K562 (cell line): ENCODE data around the gene BUB3. TPM values are rescaled to one million over a fixed set of nuclear protein-coding genes. Genes with fewer than 3 reads are reported as not detected.

Experiments
- ZNF3 ChIP-seq: fragments of 250-450 bp; sonication (Bioruptor Pico); IDR thresholded peaks from 2 replicates; pipeline ENCODE4 v1.5.0; 2021; ENCODE audit warnings: mild to moderate bottlenecking, moderate library complexity
- ZNF778 ChIP-seq: fragments of 450-650 bp; formaldehyde crosslinking; IDR thresholded peaks from 2 replicates; pipeline ENCODE4 v1.4.0; 2020; ENCODE audit warnings: mild to moderate bottlenecking, moderate library complexity
- polyA plus RNA-seq, 8 experiments: library from polyadenylated mRNA; depleted of rRNA in 4 of 8; stranded (reverse) in 5 of 8; unstranded in 3 of 8; fragments of >200 nt; fragmentation: Nextera tagmentation in 2 of 8; fragmentation: Illumina TruSeq in 1 of 8; extraction: Ambion mirVana in 2 of 8; extraction: Trizol in 1 of 8; gene quantifications; 2 replicates each; pipeline versions ENCODE4 v1.2.1 to v1.2.3, GENCODE V29; 2011 to 2014; ENCODE audit warnings: inconsistent platforms in 1 of 8, missing spikeins in 1 of 8
- total RNA-seq, 7 experiments: library from RNA; depleted of rRNA in 6 of 7; stranded (reverse); fragments of >200 nt in 6 of 7; fragmentation: Illumina TruSeq in 2 of 7; extraction: Trizol in 2 of 7; gene quantifications; 2 replicates each; pipeline versions ENCODE4 v1.2.1 to v1.2.3, GENCODE V29; 2011 to 2021; ENCODE audit warnings: low replicate concordance in 1 of 7
- TF ChIP-seq, protein P1 (sequence below): fragments of 450-650 bp; formaldehyde crosslinking; IDR thresholded peaks from 2 replicates; pipeline ENCODE4 v1.4.0; 2022; ENCODE audit warnings: missing genetic modification characterization
- TF ChIP-seq, protein P2 (sequence below), 2 experiments: fragments of 450-650 bp; formaldehyde crosslinking in 1 of 2; IDR thresholded peaks; 2 replicates each; pipeline versions ENCODE4 v1.4.0 to v1.6.1; 2014 to 2020; ENCODE audit warnings: mild to moderate bottlenecking in 2 of 2, borderline replicate concordance in 1 of 2, low read depth in 1 of 2
- TF ChIP-seq, protein P3 (sequence below): fragments of 450-650 bp; IDR thresholded peaks from 2 replicates; pipeline ENCODE4 v1.6.1; 2017; ENCODE audit warnings: antibody characterized with exemption

The BUB3 gene
- total and polyA plus RNA-seq, 9 of the 15 experiments (the other 6 are each of a cell fraction or from before 2014, with no cell fraction given), result 167 to 761 (median 225) TPM

DNA sequence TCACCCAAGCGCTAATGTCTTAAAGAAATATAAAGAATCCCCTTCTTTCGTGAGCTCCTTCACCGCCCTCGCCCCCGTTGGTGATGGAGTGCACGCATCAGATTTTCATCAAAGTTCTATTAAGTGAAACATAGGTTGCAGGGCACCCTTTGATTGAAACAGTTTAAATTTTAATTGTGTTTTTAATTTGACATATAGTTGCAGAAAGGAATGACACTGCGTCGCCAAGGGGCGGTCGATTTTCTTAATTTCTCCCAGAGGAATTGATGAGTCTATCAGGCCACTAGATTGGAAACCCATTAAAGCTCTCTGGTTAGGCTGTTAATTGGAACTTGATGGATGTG is 10.4 kb upstream of the BUB3 start (continued):
- TF ChIP-seq, protein P1, sequence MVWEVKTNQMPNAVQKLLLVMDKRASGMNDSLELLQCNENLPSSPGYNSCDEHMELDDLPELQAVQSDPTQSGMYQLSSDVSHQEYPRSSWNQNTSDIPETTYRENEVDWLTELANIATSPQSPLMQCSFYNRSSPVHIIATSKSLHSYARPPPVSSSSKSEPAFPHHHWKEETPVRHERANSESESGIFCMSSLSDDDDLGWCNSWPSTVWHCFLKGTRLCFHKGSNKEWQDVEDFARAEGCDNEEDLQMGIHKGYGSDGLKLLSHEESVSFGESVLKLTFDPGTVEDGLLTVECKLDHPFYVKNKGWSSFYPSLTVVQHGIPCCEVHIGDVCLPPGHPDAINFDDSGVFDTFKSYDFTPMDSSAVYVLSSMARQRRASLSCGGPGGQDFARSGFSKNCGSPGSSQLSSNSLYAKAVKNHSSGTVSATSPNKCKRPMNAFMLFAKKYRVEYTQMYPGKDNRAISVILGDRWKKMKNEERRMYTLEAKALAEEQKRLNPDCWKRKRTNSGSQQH, result no peak
- TF ChIP-seq, protein P2, sequence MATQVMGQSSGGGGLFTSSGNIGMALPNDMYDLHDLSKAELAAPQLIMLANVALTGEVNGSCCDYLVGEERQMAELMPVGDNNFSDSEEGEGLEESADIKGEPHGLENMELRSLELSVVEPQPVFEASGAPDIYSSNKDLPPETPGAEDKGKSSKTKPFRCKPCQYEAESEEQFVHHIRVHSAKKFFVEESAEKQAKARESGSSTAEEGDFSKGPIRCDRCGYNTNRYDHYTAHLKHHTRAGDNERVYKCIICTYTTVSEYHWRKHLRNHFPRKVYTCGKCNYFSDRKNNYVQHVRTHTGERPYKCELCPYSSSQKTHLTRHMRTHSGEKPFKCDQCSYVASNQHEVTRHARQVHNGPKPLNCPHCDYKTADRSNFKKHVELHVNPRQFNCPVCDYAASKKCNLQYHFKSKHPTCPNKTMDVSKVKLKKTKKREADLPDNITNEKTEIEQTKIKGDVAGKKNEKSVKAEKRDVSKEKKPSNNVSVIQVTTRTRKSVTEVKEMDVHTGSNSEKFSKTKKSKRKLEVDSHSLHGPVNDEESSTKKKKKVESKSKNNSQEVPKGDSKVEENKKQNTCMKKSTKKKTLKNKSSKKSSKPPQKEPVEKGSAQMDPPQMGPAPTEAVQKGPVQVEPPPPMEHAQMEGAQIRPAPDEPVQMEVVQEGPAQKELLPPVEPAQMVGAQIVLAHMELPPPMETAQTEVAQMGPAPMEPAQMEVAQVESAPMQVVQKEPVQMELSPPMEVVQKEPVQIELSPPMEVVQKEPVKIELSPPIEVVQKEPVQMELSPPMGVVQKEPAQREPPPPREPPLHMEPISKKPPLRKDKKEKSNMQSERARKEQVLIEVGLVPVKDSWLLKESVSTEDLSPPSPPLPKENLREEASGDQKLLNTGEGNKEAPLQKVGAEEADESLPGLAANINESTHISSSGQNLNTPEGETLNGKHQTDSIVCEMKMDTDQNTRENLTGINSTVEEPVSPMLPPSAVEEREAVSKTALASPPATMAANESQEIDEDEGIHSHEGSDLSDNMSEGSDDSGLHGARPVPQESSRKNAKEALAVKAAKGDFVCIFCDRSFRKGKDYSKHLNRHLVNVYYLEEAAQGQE (IDR thresholded peaks at IDR 0.05; ENCODE audit: borderline replicate concordance), result no peak
- TF ChIP-seq, protein P2 (CRISPR knock-in tag; IDR thresholded peaks at IDR 0.05; ENCODE audit: low read depth), result no peak
- no peak for TF ChIP-seq ZNF3
- TF ChIP-seq ZNF778 (CRISPR knock-in tag), result no peak
- TF ChIP-seq, protein P3, sequence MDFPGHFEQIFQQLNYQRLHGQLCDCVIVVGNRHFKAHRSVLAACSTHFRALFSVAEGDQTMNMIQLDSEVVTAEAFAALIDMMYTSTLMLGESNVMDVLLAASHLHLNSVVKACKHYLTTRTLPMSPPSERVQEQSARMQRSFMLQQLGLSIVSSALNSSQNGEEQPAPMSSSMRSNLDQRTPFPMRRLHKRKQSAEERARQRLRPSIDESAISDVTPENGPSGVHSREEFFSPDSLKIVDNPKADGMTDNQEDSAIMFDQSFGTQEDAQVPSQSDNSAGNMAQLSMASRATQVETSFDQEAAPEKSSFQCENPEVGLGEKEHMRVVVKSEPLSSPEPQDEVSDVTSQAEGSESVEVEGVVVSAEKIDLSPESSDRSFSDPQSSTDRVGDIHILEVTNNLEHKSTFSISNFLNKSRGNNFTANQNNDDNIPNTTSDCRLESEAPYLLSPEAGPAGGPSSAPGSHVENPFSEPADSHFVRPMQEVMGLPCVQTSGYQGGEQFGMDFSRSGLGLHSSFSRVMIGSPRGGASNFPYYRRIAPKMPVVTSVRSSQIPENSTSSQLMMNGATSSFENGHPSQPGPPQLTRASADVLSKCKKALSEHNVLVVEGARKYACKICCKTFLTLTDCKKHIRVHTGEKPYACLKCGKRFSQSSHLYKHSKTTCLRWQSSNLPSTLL, result no peak
